GM23248 (cell line): ENCODE results near the gene KIF6. TPM values are rescaled to one million over a fixed set of nuclear protein-coding genes. Genes with fewer than 3 reads are reported as not detected.
A peak's percentile ranks its signal among the peaks of the same experiment; 100 is the strongest.

ENCODE experiments used
- DNase-seq: peaks from one replicate; pipeline ENCODE4 v3.0.0-alpha.2; 2015
- H2AFZ ChIP-seq: fragments of 200-600 bp; sonication (generic); 2 replicates; pipeline ENCODE4 v1.6.1; 2016; ENCODE audit warnings: antibody characterized with exemption
- H3F3A ChIP-seq: fragments of 200-600 bp; sonication (generic); 2 replicates; pipeline ENCODE4 v1.6.1; 2016; ENCODE audit warnings: mild to moderate bottlenecking, antibody characterized with exemption, mixed run types; ENCODE audit not compliant: insufficient read depth
- H3K27ac ChIP-seq: fragments of 200-600 bp; sonication (generic); 2 replicates; pipeline ENCODE4 v1.5.1; 2016; ENCODE audit warnings: mild to moderate bottlenecking
- H3K27me3 ChIP-seq: fragments of 200-600 bp; sonication (generic); replicated peaks from 2 replicates; pipeline ENCODE4 v1.6.1; 2016; ENCODE audit warnings: mild to moderate bottlenecking; ENCODE audit not compliant: insufficient read depth
- H3K36me3 ChIP-seq: fragments of 200-600 bp; sonication (generic); 2 replicates; pipeline ENCODE4 v1.6.1; 2016; ENCODE audit warnings: low read depth, mild to moderate bottlenecking
- H3K4me1 ChIP-seq: fragments of 200-600 bp; sonication (generic); 2 replicates; pipeline ENCODE4 v1.6.1; 2016; ENCODE audit warnings: mild to moderate bottlenecking; ENCODE audit not compliant: insufficient read depth
- H3K4me2 ChIP-seq: fragments of 200-600 bp; sonication (generic); one replicate; pipeline ENCODE4 v1.6.1; 2016; ENCODE audit warnings: mild to moderate bottlenecking; ENCODE audit not compliant: unreplicated experiment
- H3K4me3 ChIP-seq: fragments of 200-600 bp; sonication (generic); 2 replicates; pipeline ENCODE4 v1.5.1; 2016; ENCODE audit warnings: mild to moderate bottlenecking
- H3K79me2 ChIP-seq: fragments of 200-600 bp; sonication (generic); 2 replicates; pipeline ENCODE4 v1.6.1; 2016; ENCODE audit warnings: mild to moderate bottlenecking; ENCODE audit not compliant: insufficient read depth
- H3K9ac ChIP-seq: fragments of 200-600 bp; sonication (generic); 2 replicates; pipeline ENCODE4 v1.6.1; 2016; ENCODE audit warnings: mild to moderate bottlenecking
- H3K9me2 ChIP-seq: fragments of 200-600 bp; sonication (generic); 2 replicates; pipeline ENCODE4 v1.6.1; 2016; ENCODE audit warnings: mixed run types, mild to moderate bottlenecking, moderate library complexity; ENCODE audit not compliant: insufficient read depth
- H3K9me3 ChIP-seq: fragments of 200-600 bp; sonication (generic); one replicate; pipeline ENCODE4 v1.6.1; 2017; ENCODE audit warnings: low read depth
- H4K20me1 ChIP-seq: fragments of 200-600 bp; sonication (generic); 2 replicates; pipeline ENCODE4 v1.6.0; 2016; ENCODE audit not compliant: insufficient read depth
- EZH2 ChIP-seq: fragments of 200-600 bp; sonication (generic); IDR thresholded peaks from 2 replicates; pipeline ENCODE4 v1.6.1; 2018; ENCODE audit warnings: antibody characterized with exemption, mild to moderate bottlenecking; ENCODE audit not compliant: insufficient read depth, poor library complexity, severe bottlenecking
- EZH2phosphoT487 ChIP-seq: fragments of 200-600 bp; sonication (generic); IDR thresholded peaks from 2 replicates; pipeline ENCODE4 v1.6.1; 2018; ENCODE audit warnings: antibody characterized with exemption, moderate library complexity, mild to moderate bottlenecking, low read depth; ENCODE audit not compliant: insufficient read depth
- WGBS, 2 experiments: methylation state at CpG; one replicate each; pipeline ENCODE4 v1.1.6; 2015 to 2017; ENCODE audit warnings: low lambda C conversion rate in 2 of 2, low coverage in 1 of 2; ENCODE audit errors: missing lambda C conversion rate in 2 of 2; 5-methylcytosine and 5-hydroxymethylcytosine counted together
- in situ Hi-C: fragments of 300-500 bp; cut with MboI; formaldehyde crosslinking; loops from 2 replicates; pipeline ENCODE4 v1.15.0; 2020
- polyA plus RNA-seq: library from polyadenylated mRNA; unstranded; fragments of >200 nt; fragmentation: Nextera tagmentation; extraction: Ambion mirVana; gene quantifications from 2 replicates; pipeline ENCODE4 v1.2.1, GENCODE V29; 2016
- total RNA-seq: library from RNA; depleted of rRNA; stranded (reverse); fragments of >200 nt; shearing (Covaris generic); gene quantifications from 2 replicates; pipeline ENCODE4 v1.2.3, GENCODE V29; 2014

The KIF6 gene
- total and polyA plus RNA-seq, 2 experiments from 2014 or later = 0.22 to 0.91 TPM

GRCh38 chr6:39428152-39428551 lies 297.1 kb downstream of the KIF6 start:
- in situ Hi-C loops = no loop called here
- TF ChIP-seq EZH2 = no peak
- no peak for TF ChIP-seq EZH2phosphoT487

DNA sequence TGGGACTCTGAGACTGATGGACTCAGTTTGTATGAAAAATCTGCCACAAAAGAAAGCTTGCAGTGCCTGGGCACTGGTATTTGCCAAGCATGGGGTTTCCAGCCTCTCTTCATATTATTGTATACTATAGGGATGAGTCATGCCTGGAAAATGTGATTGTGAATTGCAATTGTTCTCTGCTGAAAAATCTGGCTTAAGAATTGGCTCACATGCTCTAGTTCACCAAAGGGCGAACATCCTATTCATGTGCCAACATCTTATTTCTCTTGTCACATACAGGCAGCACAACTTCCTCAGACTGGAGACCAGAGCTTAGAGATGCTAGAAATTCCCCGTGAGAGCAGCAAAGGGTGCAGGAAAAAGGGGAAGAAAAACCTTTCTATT lies 299.1 kb downstream of the KIF6 start:
- Histone ChIP-seq H3K9me2 (no peaks in the 10 kb centered on the region), H3K27me3 (no peaks in the 10 kb centered on the region), H4K20me1 (no peaks in the 10 kb centered on the region), H3K9me3 (no peaks in the 10 kb centered on the region), H3K4me2 (peak overlapping the region; percentile 66), H3F3A (peaks cover 22% of the 10 kb centered on the region), H3K9ac (peak overlapping the region; percentile 53), H2AFZ (peak overlapping the region; percentile 63), H3K4me1 (peaks cover 35% of the 10 kb centered on the region), H3K4me3 (peak overlapping the region; percentile 55), H3K27ac (peak overlapping the region; percentile 73), H3K36me3 (no peaks in the 10 kb centered on the region), H3K79me2 (no peaks in the 10 kb centered on the region)
- TF ChIP-seq EZH2phosphoT487 = no peak
- TF ChIP-seq EZH2 = no peak
- peak; percentile 92 for DNase-seq
- WGBS, 2 experiments = 2 to 9% methylated on average over 2 of the region's 2 CpGs
- in situ Hi-C loops = no loop called here

More at GRCh38 chr6:39428152-39428551, 297.1 kb downstream of the KIF6 start:
- WGBS, 2 experiments = 93 to 96% methylated on average over 3 of the region's 3 CpGs
- Histone ChIP-seq H3K4me3 (no peak overlapping the region), H3K9me3 (no peaks in the 10 kb centered on the region), H3K4me2 (no peak overlapping the region), H3K4me1 (peaks cover 46% of the 10 kb centered on the region), H3K36me3 (no peaks in the 10 kb centered on the region), H3K9ac (no peak overlapping the region), H2AFZ (no peak overlapping the region), H3K27ac (no peak overlapping the region), H3K9me2 (no peaks in the 10 kb centered on the region), H4K20me1 (no peaks in the 10 kb centered on the region), H3F3A (peaks cover 40% of the 10 kb centered on the region), H3K27me3 (no peaks in the 10 kb centered on the region), H3K79me2 (no peaks in the 10 kb centered on the region)
- DNase-seq = no peak

DNA sequence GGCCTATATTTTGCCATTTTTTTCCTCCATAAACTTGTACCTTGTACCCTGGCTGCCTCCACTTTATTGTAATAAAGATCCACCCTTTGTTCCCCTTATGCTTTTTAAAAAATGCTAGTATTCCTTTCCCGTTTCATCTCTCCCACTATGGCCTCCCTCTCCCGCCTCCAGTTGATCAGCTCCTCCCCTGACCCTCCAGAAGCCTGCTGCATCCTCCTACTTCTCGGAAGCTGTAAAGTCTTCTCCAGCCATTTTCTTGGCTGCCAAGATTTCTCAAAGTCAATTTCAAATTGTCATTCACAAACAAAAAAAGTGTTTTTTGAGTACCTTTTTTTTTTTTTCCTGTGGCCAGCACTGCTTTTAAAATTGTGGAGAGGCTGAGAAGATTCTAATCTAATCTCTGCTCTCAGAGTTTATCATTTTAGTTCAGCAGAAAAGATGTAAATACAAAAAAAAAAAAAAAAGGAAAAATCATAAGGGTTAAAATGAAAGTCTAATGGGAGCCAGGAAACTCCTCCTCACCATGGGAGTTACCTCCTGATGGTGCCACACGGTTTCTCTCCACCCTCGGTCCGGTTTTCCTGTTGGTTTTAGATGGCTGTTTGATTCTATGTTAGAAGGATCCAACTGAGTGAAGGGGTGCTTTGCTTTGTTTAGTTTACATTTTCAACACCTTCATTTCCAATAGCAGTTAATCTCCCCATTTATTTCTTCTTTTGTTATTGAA lies 299.7 kb downstream of the KIF6 start:
- Histone ChIP-seq H2AFZ (peak overlapping the region; percentile 63), H3K27ac (peak overlapping the region; percentile 73)
- WGBS, 2 experiments = 11 to 19% methylated on average over 6 of the region's 6 CpGs

DNA sequence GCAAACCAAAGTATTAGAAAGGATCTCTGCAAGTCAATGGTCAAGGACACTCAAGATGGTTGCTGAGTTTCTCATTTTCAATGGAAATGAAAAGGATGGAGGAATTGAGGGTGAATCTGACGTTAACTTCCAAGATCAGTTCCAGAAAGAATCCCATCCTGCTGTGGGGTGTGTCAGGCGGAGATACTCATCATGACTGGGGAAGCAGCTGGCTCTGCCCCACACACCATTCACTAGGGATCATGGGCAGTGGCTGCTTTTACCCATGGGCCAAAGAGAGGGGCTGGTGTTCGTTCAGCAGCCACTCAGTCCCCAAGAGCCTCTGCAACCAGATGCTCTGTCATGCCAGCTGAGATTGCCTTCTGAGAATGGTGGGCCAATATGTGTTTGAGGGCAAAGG lies 300.4 kb downstream of the KIF6 start:
- no peaks in the 10 kb centered on the region for H3K9me3 ChIP-seq
- no peaks in the 10 kb centered on the region for H3K79me2 ChIP-seq
- no peak overlapping the region for H3K4me3 ChIP-seq
- 51 to 63% methylated on average over 3 of the region's 3 CpGs for WGBS, 2 experiments
- no peak overlapping the region for H3K4me2 ChIP-seq
- H3K9me2 ChIP-seq = no peaks in the 10 kb centered on the region
- in situ Hi-C loops = no loop called here
- H3K36me3 ChIP-seq = no peaks in the 10 kb centered on the region
- no peak overlapping the region for H3K9ac ChIP-seq
- no peaks in the 10 kb centered on the region for H4K20me1 ChIP-seq
- no peaks in the 10 kb centered on the region for H3K27me3 ChIP-seq
- H3F3A ChIP-seq = peaks cover 22% of the 10 kb centered on the region
- peak overlapping the region; percentile 63 for H2AFZ ChIP-seq
- DNase-seq = no peak
- no peak for TF ChIP-seq EZH2phosphoT487
- no peak for TF ChIP-seq EZH2
- peaks cover 30% of the 10 kb centered on the region for H3K4me1 ChIP-seq
- no peak overlapping the region; the same call in 1 of the 2 replicates for H3K27ac ChIP-seq

More for the DNA sequence above, 299.7 kb downstream of the KIF6 start:
- Histone ChIP-seq H3K4me2 (peak overlapping the region; percentile 66), H3K4me3 (peak overlapping the region; percentile 55), H3K9me3 (no peaks in the 10 kb centered on the region), H3K36me3 (no peaks in the 10 kb centered on the region), H3K79me2 (no peaks in the 10 kb centered on the region), H3K4me1 (peaks cover 30% of the 10 kb centered on the region), H4K20me1 (no peaks in the 10 kb centered on the region), H3F3A (peaks cover 22% of the 10 kb centered on the region), H3K9ac (peak overlapping the region; percentile 53), H3K9me2 (no peaks in the 10 kb centered on the region), H3K27me3 (no peaks in the 10 kb centered on the region)
- in situ Hi-C loops = no loop called here
- TF ChIP-seq EZH2 (no peak), EZH2phosphoT487 (no peak)
- peak; percentile 62 for DNase-seq
